H9 (cell line): ENCODE data around the gene SCFD2. TPM values are rescaled to one million over a fixed set of nuclear protein-coding genes. Genes with fewer than 3 reads are reported as not detected.
"Not testable (repeated sequence)": the region's sequence is repeated elsewhere in the genome, so short reads cannot be mapped to it uniquely, and the experiment has no call there.

ENCODE experiments used
- DNase-seq: peaks from one replicate; pipeline ENCODE4 v3.0.0-alpha.2; 2017
- H2AFZ ChIP-seq: one replicate; pipeline ENCODE4 v1.6.1; 2013; ENCODE audit warnings: mild to moderate bottlenecking, low read length, control low read depth, moderate library complexity
- H2AK5ac ChIP-seq: 2 replicates; pipeline ENCODE4 v1.6.1; 2013; ENCODE audit warnings: low read length, control low read depth, mixed read lengths; ENCODE audit not compliant: insufficient read length
- H2BK120ac ChIP-seq: one replicate; pipeline ENCODE4 v1.6.1; 2013; ENCODE audit warnings: low read depth, mild to moderate bottlenecking, low read length, control low read depth, inconsistent platforms; ENCODE audit not compliant: poor library complexity, severe bottlenecking
- H2BK12ac ChIP-seq: 2 replicates; pipeline ENCODE4 v1.6.1; 2013; ENCODE audit warnings: low read length, control low read depth, mixed read lengths, low read depth; ENCODE audit not compliant: insufficient read length
- H2BK15ac ChIP-seq: 2 replicates; pipeline ENCODE4 v1.6.1; 2013; ENCODE audit warnings: low read depth, low read length, control low read depth
- H2BK20ac ChIP-seq: one replicate; pipeline ENCODE4 v1.6.1; 2013; ENCODE audit warnings: low read depth, mild to moderate bottlenecking, low read length, control low read depth, inconsistent platforms; ENCODE audit not compliant: poor library complexity, severe bottlenecking
- H2BK5ac ChIP-seq: 2 replicates; pipeline ENCODE4 v1.6.1; 2013; ENCODE audit warnings: low read length, control low read depth, mixed read lengths; ENCODE audit not compliant: insufficient read length
- H3K14ac ChIP-seq: 2 replicates; pipeline ENCODE4 v1.6.1; 2013; ENCODE audit warnings: low read length, control low read depth; ENCODE audit not compliant: insufficient read depth
- H3K18ac ChIP-seq: 2 replicates; pipeline ENCODE4 v1.6.1; 2013; ENCODE audit warnings: low read depth, mild to moderate bottlenecking, mixed read lengths, low read length, control low read depth; ENCODE audit not compliant: insufficient read length
- H3K23ac ChIP-seq: 2 replicates; pipeline ENCODE4 v1.6.1; 2013; ENCODE audit warnings: low read length, control low read depth, mixed read lengths, low read depth; ENCODE audit not compliant: insufficient read length
- H3K23me2 ChIP-seq: 2 replicates; pipeline ENCODE4 v1.6.1; 2013; ENCODE audit warnings: low read depth, mild to moderate bottlenecking, mixed read lengths, low read length, control low read depth; ENCODE audit not compliant: insufficient read length, poor library complexity, severe bottlenecking
- H3K27ac ChIP-seq: 2 replicates; pipeline ENCODE4 v1.5.1; 2013; ENCODE audit warnings: low read length, control low read depth, mixed read lengths, low read depth; ENCODE audit not compliant: insufficient read length
- H3K27me3 ChIP-seq: 2 replicates; pipeline ENCODE4 v1.6.1; 2013; ENCODE audit warnings: low read length, control low read depth, inconsistent platforms; ENCODE audit not compliant: insufficient read depth
- H3K4ac ChIP-seq: 2 replicates; pipeline ENCODE4 v1.6.1; 2013; ENCODE audit warnings: low read depth, mild to moderate bottlenecking, control low read depth, inconsistent platforms, low read length, moderate library complexity
- H3K4me1 ChIP-seq: 2 replicates; pipeline ENCODE4 v1.6.1; 2013; ENCODE audit warnings: low read length, control low read depth, inconsistent platforms; ENCODE audit not compliant: insufficient read depth
- H3K4me2 ChIP-seq: 2 replicates; pipeline ENCODE4 v1.6.1; 2013; ENCODE audit warnings: low read length, control low read depth, mixed read lengths; ENCODE audit not compliant: insufficient read length, insufficient read depth
- H3K56ac ChIP-seq: 2 replicates; pipeline ENCODE4 v1.6.1; 2013; ENCODE audit warnings: low read depth, mild to moderate bottlenecking, mixed read lengths, low read length, control low read depth; ENCODE audit not compliant: insufficient read length
- H3K79me1 ChIP-seq: 2 replicates; pipeline ENCODE4 v1.6.1; 2013; ENCODE audit warnings: low read depth, mild to moderate bottlenecking, moderate library complexity, low read length, control low read depth, inconsistent platforms; ENCODE audit not compliant: insufficient read depth, poor library complexity, severe bottlenecking
- H3K79me2 ChIP-seq: 2 replicates; pipeline ENCODE4 v1.6.1; 2013; ENCODE audit warnings: low read length, control low read depth, inconsistent platforms; ENCODE audit not compliant: insufficient read depth
- H3K9ac ChIP-seq: 2 replicates; pipeline ENCODE4 v1.6.1; 2013; ENCODE audit warnings: low read length, control low read depth, mixed read lengths; ENCODE audit not compliant: insufficient read length; ENCODE audit errors: extremely low read depth
- H3K9me3 ChIP-seq: one replicate; pipeline ENCODE4 v1.6.1; 2013; ENCODE audit warnings: low read depth, low read length, inconsistent platforms; ENCODE audit not compliant: control insufficient read depth
- H3T11ph ChIP-seq: one replicate; pipeline ENCODE4 v1.6.1; 2013; ENCODE audit warnings: mild to moderate bottlenecking, low read length, control low read depth, inconsistent platforms
- H4K20me1 ChIP-seq: one replicate; pipeline ENCODE4 v1.6.1; 2013; ENCODE audit not compliant: control insufficient read depth, insufficient read length, insufficient read depth
- H4K5ac ChIP-seq: 2 replicates; pipeline ENCODE4 v1.6.1; 2013; ENCODE audit warnings: low read depth, mild to moderate bottlenecking, mixed read lengths, low read length, control low read depth; ENCODE audit not compliant: insufficient read length
- H4K8ac ChIP-seq: replicated peaks from 2 replicates; pipeline ENCODE4 v1.6.1; 2013; ENCODE audit warnings: low read length, control low read depth, mixed read lengths, low read depth; ENCODE audit not compliant: insufficient read length
- H4K91ac ChIP-seq: 2 replicates; pipeline ENCODE4 v1.6.1; 2013; ENCODE audit warnings: low read depth, mild to moderate bottlenecking, moderate library complexity, mixed read lengths, low read length, control low read depth; ENCODE audit not compliant: insufficient read length
- H3K27ac Mint-ChIP-seq, 3 experiments: 2 replicates in 2 of 3; 3 replicates in 1 of 3; pipeline ENCODE4 v1.8.0; 2020 to 2021; ENCODE audit warnings: mixed read lengths in 3 of 3, mild to moderate bottlenecking in 1 of 3, moderate library complexity in 1 of 3
- H3K27me3 Mint-ChIP-seq: 2 replicates; pipeline ENCODE4 v1.8.0; 2021; ENCODE audit warnings: low read depth, mild to moderate bottlenecking, moderate library complexity, mixed read lengths
- H3K36me3 Mint-ChIP-seq, 3 experiments: 2 replicates in 2 of 3; 3 replicates in 1 of 3; pipeline ENCODE4 v1.8.0; 2020 to 2021; ENCODE audit warnings: low read depth in 3 of 3, mixed read lengths in 3 of 3; ENCODE audit not compliant: insufficient read depth in 1 of 3
- H3K4me1 Mint-ChIP-seq, 2 experiments: 2 replicates each; pipeline ENCODE4 v1.8.0; 2020; ENCODE audit warnings: mixed read lengths in 2 of 2
- H3K4me3 Mint-ChIP-seq, 2 experiments: 2 replicates in 1 of 2; 3 replicates in 1 of 2; pipeline ENCODE4 v1.8.0; 2020 to 2021; ENCODE audit warnings: mild to moderate bottlenecking in 2 of 2, mixed read lengths in 2 of 2, moderate library complexity in 1 of 2
- H3K9me3 Mint-ChIP-seq, 2 experiments: 2 replicates in 1 of 2; 3 replicates in 1 of 2; pipeline ENCODE4 v1.8.0; 2020; ENCODE audit warnings: mild to moderate bottlenecking in 2 of 2, mixed read lengths in 2 of 2, moderate library complexity in 1 of 2
- CTCF ChIP-seq: fragments of 200-600 bp; sonication (generic); conservative IDR thresholded peaks from 3 replicates; pipeline ENCODE4 v1.8.0; 2021; ENCODE audit warnings: antibody characterized with exemption, mild to moderate bottlenecking
- WGBS: extraction: QIAGEN DNeasy Blood & Tissue Kit; methylation state at CpG from one replicate; pipeline ENCODE4 v1.1.7; 2013; ENCODE audit warnings: missing lambda C conversion rate, low lambda C conversion rate, mixed read lengths; ENCODE audit not compliant: insufficient read length; ENCODE audit errors: extremely low coverage; 5-methylcytosine and 5-hydroxymethylcytosine counted together
- total RNA-seq: library from RNA; stranded (reverse); gene quantifications from 2 replicates; pipeline ENCODE4 v1.2.1, GENCODE V29; 2021

SCFD2 gene
- total RNA-seq, 1 experiment from 2014 or later = 10.1 TPM

- H3K27ac ChIP-seq = no peak overlapping the region
- no peaks in the 10 kb centered on the region for H3K23me2 ChIP-seq
- no peak overlapping the region for H3K14ac ChIP-seq
- no peak overlapping the region for H3K27ac Mint-ChIP-seq
- no peak overlapping the region for H3K4me3 Mint-ChIP-seq
- H3K79me1 ChIP-seq = no peaks in the 10 kb centered on the region
- H2BK20ac ChIP-seq = no peak overlapping the region
- no peaks in the 10 kb centered on the region for H3K4me1 ChIP-seq
- H3K4me2 ChIP-seq = no peak overlapping the region
- no peaks in the 10 kb centered on the region for H4K20me1 ChIP-seq
- no peak overlapping the region for H2BK120ac ChIP-seq
- H3K4ac ChIP-seq = no peak overlapping the region
- no peak overlapping the region for H3K9ac ChIP-seq
- H4K8ac ChIP-seq = no peak overlapping the region
- H4K91ac ChIP-seq = no peak overlapping the region
- no peak overlapping the region for H2AK5ac ChIP-seq
- H2AFZ ChIP-seq = no peak overlapping the region
- H2BK12ac ChIP-seq = no peak overlapping the region
- no peak for TF ChIP-seq CTCF
- H3K27me3 ChIP-seq = no peaks in the 10 kb centered on the region
- no CpG with 5 or more reads among the region's 2 CpGs for WGBS
- H3K27me3 Mint-ChIP-seq = no peaks in the 10 kb centered on the region; the same call in 1 of the 2 replicates
- no peaks in the 10 kb centered on the region for H3K79me2 ChIP-seq
- no peak overlapping the region for H4K5ac ChIP-seq
- peaks cover 14 to 16% of the 10 kb centered on the region in 2 experiments; a peak in 4 of 5 replicates for H3K9me3 Mint-ChIP-seq
- H2BK15ac ChIP-seq = no peak overlapping the region
- H3K36me3 Mint-ChIP-seq = peaks cover 3 to 10% (median 4%) of the 10 kb centered on the region in 3 experiments; a peak in 4 of 7 replicates
- no peak overlapping the region for H2BK5ac ChIP-seq
- H3K23ac ChIP-seq = no peak overlapping the region
- H3K9me3 ChIP-seq = no peaks in the 10 kb centered on the region
- no peak overlapping the region for H3K56ac ChIP-seq
- H3K18ac ChIP-seq = no peak overlapping the region
- no peak overlapping the region for H3T11ph ChIP-seq
- no peak for DNase-seq
- no peaks in the 10 kb centered on the region for H3K4me1 Mint-ChIP-seq
Measured at GRCh38 chr4:53141308-53141707, 224.6 kb downstream of the SCFD2 start.

GRCh38 chr4:53139256-53139655 is 226.6 kb downstream of the SCFD2 start:
- H3K23ac ChIP-seq, H2BK15ac ChIP-seq, H3K4me3 Mint-ChIP-seq, H2BK120ac ChIP-seq, H2BK5ac ChIP-seq, H3K56ac ChIP-seq, H3K14ac ChIP-seq, H3K27me3 Mint-ChIP-seq, H3T11ph ChIP-seq, H3K79me2 ChIP-seq, H3K4me2 ChIP-seq, H4K20me1 ChIP-seq, H3K4me1 ChIP-seq, H3K9me3 ChIP-seq, H4K5ac ChIP-seq, H3K4ac ChIP-seq, H3K27me3 ChIP-seq, DNase-seq, H3K18ac ChIP-seq, H3K27ac ChIP-seq, H3K9ac ChIP-seq, H2BK12ac ChIP-seq, H3K4me1 Mint-ChIP-seq, H3K23me2 ChIP-seq, H3K79me1 ChIP-seq, H4K91ac ChIP-seq, H3K27ac Mint-ChIP-seq, H2BK20ac ChIP-seq, H4K8ac ChIP-seq, H2AFZ ChIP-seq, H2AK5ac ChIP-seq: not testable (repeated sequence)
- peaks cover 4 to 10% (median 5%) of the 10 kb centered on the region in 3 experiments; a peak in 5 of 7 replicates for H3K36me3 Mint-ChIP-seq
- H3K9me3 Mint-ChIP-seq = peaks cover 14 to 16% of the 10 kb centered on the region in 2 experiments; a peak in 4 of 5 replicates
- WGBS = no CpG with 5 or more reads among the region's 32 CpGs
